Esophagus muscularis mucosa (tissue), 3 donors: Measurements from ENCODE around the gene RAD51B.

ENCODE experiments used
- CTCF ChIP-seq, 3 experiments: fragments of 200-600 bp in 2 of 3; fragments of 450-650 bp in 1 of 3; sonication (generic) in 2 of 3; IDR thresholded peaks; one replicate each; pipeline ENCODE4 v1.5.1; 2017 to 2019; ENCODE audit warnings: antibody characterized with exemption in 3 of 3, mild to moderate bottlenecking in 2 of 3, moderate library complexity in 1 of 3
- POLR2A ChIP-seq: fragments of 450-650 bp; IDR thresholded peaks from one replicate; pipeline ENCODE4 v1.6.1; 2017; ENCODE audit warnings: antibody characterized with exemption, moderate library complexity, mild to moderate bottlenecking, low read depth

- TF ChIP-seq CTCF (IDR thresholded peaks at IDR 0.05) = no peak
- TF ChIP-seq POLR2A = no peak
Observed at GRCh38 chr14:67853715-67854114, 34.1 kb downstream of the RAD51B start.
